NB4 (cell line): ENCODE measurements around the gene ABI1.

Source experiments
- DNase-seq: peaks from one replicate; pipeline ENCODE4 v3.0.0; 2010; ENCODE audit warnings: low read depth
- H3K4me3 ChIP-seq: one replicate; pipeline ENCODE4 v1.5.1; 2011; ENCODE audit warnings: mild to moderate bottlenecking, low read depth, low read length, moderate library complexity
- MYC ChIP-seq: IDR thresholded peaks from 2 replicates; pipeline ENCODE4 v1.6.1; 2011; ENCODE audit warnings: low read depth, low read length
- POLR2A ChIP-seq: IDR thresholded peaks from 2 replicates; pipeline ENCODE4 v1.6.1; 2011; ENCODE audit warnings: mild to moderate bottlenecking; ENCODE audit not compliant: insufficient read length; ENCODE audit errors: extremely low read depth
- TF ChIP-seq, protein P1 (sequence below): IDR thresholded peaks from one replicate; pipeline ENCODE4 v1.5.1; 2012; ENCODE audit warnings: low read depth, low read length
- TF ChIP-seq, protein P2 (sequence below): IDR thresholded peaks from 2 replicates; pipeline ENCODE4 v1.6.1; 2011; ENCODE audit warnings: low read depth, low read length

The ABI1 gene

DNA sequence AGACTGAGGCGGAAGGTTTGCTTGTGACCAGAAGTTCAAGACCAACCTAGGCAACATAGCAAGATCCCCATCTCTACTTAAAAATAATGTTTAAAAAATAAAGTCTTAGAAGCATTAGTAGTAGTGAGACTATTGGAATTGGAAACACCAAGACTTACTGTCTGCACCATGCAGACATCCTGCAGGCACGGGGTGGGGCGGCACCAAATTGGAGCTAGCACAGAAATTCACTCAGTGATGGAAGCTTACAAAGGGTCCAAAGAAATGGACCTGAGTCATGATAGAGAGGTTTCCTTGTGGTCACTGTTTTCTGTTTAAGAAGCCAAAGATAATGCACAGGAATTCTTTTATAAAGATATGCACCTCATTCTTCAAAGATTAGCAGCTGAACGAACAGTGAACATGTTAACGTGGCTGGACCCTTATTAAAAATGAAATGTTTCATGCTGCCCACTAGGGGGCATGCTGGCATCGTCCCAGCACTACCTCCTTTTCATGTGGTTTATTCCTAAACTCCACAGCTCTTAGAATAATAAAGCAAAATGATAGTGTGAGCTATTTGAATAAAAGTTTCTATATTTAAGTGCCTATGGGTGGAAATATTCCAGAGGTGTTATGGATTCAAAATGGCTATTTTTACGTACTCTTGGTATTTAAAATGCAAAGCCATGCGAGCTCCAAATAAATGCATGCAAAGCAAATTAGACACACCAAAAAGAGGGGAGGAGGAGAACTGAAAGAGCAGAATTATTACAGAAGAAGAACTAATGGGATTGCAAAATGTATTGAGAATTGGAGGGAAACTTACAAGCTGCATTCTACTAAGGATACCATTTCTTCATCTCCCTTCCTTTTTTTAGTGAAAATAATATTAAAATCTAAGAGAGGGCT is 134.7 kb downstream of the ABI1 start:
- DNase-seq = peak; percentile 57
- TF ChIP-seq POLR2A (no peak), MYC (no peak)
- TF ChIP-seq, protein P1, sequence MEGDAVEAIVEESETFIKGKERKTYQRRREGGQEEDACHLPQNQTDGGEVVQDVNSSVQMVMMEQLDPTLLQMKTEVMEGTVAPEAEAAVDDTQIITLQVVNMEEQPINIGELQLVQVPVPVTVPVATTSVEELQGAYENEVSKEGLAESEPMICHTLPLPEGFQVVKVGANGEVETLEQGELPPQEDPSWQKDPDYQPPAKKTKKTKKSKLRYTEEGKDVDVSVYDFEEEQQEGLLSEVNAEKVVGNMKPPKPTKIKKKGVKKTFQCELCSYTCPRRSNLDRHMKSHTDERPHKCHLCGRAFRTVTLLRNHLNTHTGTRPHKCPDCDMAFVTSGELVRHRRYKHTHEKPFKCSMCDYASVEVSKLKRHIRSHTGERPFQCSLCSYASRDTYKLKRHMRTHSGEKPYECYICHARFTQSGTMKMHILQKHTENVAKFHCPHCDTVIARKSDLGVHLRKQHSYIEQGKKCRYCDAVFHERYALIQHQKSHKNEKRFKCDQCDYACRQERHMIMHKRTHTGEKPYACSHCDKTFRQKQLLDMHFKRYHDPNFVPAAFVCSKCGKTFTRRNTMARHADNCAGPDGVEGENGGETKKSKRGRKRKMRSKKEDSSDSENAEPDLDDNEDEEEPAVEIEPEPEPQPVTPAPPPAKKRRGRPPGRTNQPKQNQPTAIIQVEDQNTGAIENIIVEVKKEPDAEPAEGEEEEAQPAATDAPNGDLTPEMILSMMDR = peak; percentile 50
- TF ChIP-seq, protein P2, sequence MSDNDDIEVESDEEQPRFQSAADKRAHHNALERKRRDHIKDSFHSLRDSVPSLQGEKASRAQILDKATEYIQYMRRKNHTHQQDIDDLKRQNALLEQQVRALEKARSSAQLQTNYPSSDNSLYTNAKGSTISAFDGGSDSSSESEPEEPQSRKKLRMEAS = no peak
- no peak overlapping the region for H3K4me3 ChIP-seq

DNA sequence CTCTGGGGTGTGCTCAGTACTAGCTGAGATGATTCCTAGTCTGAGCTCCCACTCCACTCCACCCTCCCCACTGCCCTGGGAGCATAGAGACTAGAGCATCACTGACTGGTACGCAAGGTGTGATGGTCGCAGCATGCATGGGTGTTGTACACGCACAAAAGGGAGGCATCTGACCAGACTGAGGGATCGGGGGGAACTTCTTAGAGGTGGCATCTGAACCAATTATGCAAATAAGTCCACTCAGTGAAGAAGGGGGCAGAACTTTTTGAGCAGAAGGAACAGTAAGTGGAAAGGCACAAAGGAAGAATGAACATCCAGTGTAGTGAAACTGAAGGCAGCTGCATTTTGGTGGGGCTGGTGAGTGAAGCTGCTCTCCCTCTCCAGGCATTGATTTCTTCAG is 137.7 kb downstream of the ABI1 start:
- no peak overlapping the region for H3K4me3 ChIP-seq
- TF ChIP-seq, protein P2 = no peak
- TF ChIP-seq, protein P1 = no peak
- TF ChIP-seq POLR2A (no peak), MYC (no peak)
- no peak for DNase-seq

DNA sequence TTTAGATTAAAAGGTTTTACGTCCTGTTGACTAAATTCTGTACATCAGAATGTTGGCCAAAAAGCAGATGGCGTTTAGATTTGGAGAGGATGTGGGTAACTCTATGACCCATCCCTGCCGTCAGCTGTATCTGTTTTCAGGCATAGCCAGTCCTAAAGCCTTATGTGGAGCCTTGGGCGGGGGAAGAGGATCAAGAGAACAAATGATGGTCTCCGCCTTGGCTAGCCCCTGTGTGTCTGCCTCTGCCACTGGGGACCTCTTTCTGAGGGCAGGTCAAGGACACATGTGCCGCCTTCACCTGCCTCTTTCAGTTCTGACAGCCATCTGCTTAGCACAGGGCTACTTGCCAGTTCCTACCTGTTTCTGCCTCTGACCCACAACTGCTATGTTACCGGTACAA is 139.2 kb downstream of the ABI1 start:
- no peak for TF ChIP-seq POLR2A
- TF ChIP-seq, protein P1 = no peak
- no peak for TF ChIP-seq MYC
- TF ChIP-seq, protein P2 = no peak
- no peak overlapping the region for H3K4me3 ChIP-seq
- no peak for DNase-seq

DNA sequence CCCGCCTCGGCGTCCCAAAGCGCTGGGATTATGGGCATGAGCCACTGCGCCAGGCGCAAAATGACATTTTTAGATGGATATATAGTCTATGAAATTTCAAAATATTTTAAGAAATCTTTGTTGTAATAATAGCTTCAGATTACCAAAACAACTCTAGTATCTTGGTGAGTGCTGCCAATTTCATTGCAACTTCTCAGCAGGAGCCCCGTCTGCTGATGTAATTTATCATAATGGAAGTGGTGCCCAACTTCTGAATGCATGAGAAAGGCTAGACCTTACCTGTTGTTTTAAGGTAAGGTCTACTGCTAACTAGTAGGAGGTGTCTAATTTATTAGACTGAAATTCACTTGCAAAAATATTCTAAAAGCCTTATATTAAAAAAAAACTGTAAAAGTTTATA is 143.3 kb downstream of the ABI1 start:
- TF ChIP-seq POLR2A = no peak
- TF ChIP-seq, protein P1 = no peak
- no peak for TF ChIP-seq MYC
- TF ChIP-seq, protein P2 = no peak
- no peak overlapping the region for H3K4me3 ChIP-seq
- DNase-seq = no peak

DNA sequence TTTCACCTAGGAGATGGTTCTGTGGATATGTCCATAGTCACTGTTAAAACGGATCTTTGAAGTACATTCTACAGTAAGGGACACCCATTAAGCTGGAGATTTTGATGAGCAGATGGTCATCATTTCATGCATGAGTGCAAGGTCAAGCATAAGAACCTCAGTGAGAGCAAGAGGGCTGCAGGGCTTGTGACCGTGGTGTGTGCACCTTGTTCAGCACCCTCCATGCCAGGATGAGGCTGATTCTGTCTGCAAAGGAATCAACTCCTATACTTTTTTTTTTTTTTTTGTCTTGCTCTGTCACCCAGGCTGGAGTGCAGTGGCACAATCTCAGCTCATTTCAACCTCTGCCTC is 145.6 kb downstream of the ABI1 start:
- H3K4me3 ChIP-seq = no peak overlapping the region
- TF ChIP-seq, protein P1 = no peak
- TF ChIP-seq MYC = no peak
- TF ChIP-seq, protein P2 = no peak
- no peak for TF ChIP-seq POLR2A
- no peak for DNase-seq
